Fibroblast of pulmonary artery (primary cell): ENCODE data around the gene GRB10.

Experiments
- DNase-seq: peaks from one replicate; pipeline ENCODE4 v3.0.0-alpha.2; 2010; ENCODE audit warnings: low read depth
- H3K4me3 ChIP-seq: replicated peaks from 2 replicates; pipeline ENCODE4 v1.5.1; 2011; ENCODE audit warnings: low read depth, mild to moderate bottlenecking, control low read depth, low read length, moderate library complexity
- CTCF ChIP-seq: IDR thresholded peaks from 2 replicates; pipeline ENCODE4 v1.5.1; 2011; ENCODE audit warnings: mild to moderate bottlenecking, control low read depth, low read length, inconsistent platforms; ENCODE audit errors: missing control alignments

The GRB10 gene

DNA sequence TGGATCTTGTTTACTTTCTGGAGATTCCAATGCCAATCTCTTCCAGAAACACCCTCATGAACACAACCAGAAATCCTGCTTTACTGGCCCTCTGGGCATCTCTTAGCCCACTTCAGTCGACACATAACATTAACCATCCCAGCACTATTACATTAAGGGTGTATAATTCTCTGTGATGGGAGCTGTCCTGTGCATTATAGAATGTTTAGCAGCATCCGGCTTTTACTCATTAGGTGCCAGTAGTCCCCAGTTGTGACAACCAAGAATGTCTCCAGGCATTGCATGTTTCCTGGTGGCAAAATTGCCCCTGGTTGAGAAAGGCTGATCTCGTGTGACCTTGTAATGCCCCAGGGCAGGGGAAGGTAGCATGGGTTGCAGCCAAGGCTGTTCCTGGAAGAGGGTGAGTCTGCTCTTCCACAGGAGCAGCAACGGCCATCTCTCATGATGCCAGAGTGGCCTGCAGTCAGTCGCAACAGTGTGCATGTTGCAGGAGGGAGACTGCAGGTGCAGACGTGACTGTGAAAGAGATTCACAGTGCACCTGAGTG lies 214.9 kb downstream of the GRB10 start:
- no peak for TF ChIP-seq CTCF
- DNase-seq, result no peak
- no peak overlapping the region for H3K4me3 ChIP-seq

- H3K4me3 ChIP-seq, result no peak overlapping the region
Observed at GRCh38 chr7:50565977-50566376, 216.7 kb downstream of the GRB10 start.

DNA sequence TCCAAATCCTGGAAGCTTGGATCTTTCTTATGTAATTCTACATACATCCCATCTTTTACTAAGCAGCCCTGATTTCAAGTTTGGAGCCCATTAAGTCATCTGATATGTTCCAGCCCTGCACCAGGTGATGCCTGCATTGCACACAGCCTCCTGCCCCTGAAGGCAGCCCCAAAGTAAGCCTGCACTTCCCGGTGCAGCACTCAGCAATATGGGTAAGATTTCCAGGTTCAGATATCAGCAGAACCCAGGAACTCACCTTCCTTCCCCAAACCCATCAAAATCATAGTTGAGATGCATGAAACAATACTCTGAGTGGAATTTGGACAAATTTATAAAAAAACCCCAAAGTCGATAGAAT lies 217.2 kb downstream of the GRB10 start:
- DNase-seq, result no peak
- no peak for TF ChIP-seq CTCF
- no peak overlapping the region for H3K4me3 ChIP-seq

More at GRCh38 chr7:50565977-50566376, 216.7 kb downstream of the GRB10 start:
- TF ChIP-seq CTCF, result no peak
- no peak for DNase-seq

- no peak within 1 kb of the TSS for H3K4me3 ChIP-seq
- no peak for TF ChIP-seq CTCF
- no peak for DNase-seq
Observed at GRCh38 chr7:50564640-50565558, 217.8 kb downstream of the GRB10 start, which contains the start of gene DDC. TSS of gene DDC (minus strand) at chr7:50565405. CDS start at chr7:50544085, 21,320 bp downstream.

DNA sequence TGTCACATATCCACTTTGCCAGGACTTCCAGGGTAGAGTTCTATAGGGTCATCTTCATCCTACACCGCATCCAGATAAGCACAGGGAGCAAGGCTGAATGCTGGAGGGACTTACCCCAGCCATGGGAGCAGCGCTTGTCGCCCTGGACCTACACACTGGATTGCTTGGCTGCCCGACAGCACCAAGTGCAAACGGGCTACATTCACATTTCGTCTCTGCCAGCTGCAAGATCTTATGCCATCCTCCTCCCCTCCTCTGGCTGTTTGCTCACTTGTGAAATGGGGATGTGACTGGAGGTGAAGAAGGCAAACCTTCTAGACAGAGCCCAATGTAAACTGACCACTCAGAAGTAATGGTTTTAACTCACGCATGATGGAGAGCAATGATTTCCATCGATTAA lies 218.5 kb downstream of the GRB10 start:
- DNase-seq, result no peak
- no peak overlapping the region for H3K4me3 ChIP-seq
- no peak for TF ChIP-seq CTCF

DNA sequence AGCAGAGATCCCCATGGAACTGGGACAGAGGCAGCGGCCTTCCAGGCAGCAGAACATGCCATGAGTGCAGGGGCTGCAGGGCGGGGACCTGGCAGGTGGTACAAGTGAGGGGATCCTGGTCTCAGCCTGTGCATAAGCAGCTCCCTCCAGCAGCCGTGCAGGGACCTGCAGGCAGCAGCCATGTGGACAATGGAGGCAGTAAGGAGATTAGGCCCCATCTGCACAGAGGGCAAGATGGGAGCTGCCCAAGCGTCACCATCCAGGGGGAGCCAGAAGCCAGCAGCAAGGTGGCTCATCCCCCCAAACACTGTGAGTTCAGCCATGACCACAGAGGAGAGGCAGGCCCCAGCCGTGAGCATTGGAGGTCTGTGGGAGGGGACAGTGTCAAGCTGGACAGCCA lies 220.6 kb downstream of the GRB10 start:
- no peak for TF ChIP-seq CTCF
- no peak overlapping the region for H3K4me3 ChIP-seq
- DNase-seq, result no peak
